ENCODE data around the gene PNPLA7. TPM values are rescaled to one million over a fixed set of nuclear protein-coding genes. Genes with fewer than 3 reads are reported as not detected.

The PNPLA7 gene
- total and polyA plus RNA-seq, 2 of the 13 experiments (the other 11 are each of a cell fraction or from before 2014, with no cell fraction given) = 0.42 to 1.5 TPM

DNA sequence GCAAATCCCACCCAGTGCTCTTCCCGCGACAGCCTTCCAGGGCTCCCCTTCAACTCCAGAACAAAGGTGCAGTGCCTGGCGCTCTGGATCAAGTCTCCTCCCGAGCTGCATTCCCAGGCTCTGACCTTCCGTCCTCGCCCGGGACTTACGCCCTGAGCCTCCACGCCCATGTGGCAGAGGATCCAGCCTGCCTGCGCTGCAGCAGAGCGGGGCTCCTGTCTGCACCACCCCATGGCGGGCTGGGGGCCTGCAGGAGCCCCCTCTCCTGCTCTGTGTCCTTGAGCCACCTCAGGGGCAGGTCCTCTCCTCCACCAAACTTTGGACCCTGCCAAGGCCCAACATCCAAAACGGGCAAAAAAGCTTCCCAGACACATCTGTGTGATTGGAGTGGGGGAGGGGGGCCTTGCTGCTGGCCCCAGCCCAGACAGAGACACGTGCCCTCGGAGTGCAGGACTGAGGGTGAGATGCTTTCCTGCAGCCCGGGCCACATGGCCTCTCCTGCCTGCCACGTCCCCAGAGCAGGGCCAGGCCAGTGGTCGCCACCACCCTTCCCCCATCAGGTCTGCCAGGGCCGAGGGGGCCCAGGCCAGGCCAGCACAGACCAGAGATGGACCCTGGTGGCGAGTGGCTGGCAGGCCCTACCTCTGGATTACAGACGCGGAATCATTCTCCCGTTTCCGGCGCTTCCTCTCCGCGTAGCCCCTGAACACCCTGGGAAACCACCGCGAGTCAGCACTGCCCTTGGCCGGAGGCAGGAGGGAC, 95.4 kb downstream of the PNPLA7 start (continued):
- TF ChIP-seq ZNF337 (CRISPR knock-in tag; IDR thresholded peaks at IDR 0.05; ENCODE audit: borderline replicate concordance, low read depth) = no peak
- no peak for TF ChIP-seq SMARCC2 (IDR thresholded peaks at IDR 0.05)
- no peak for TF ChIP-seq ZNF10 (CRISPR knock-in tag; IDR thresholded peaks at IDR 0.05; ENCODE audit: borderline replicate concordance, low read depth)
- TF ChIP-seq, protein P1, sequence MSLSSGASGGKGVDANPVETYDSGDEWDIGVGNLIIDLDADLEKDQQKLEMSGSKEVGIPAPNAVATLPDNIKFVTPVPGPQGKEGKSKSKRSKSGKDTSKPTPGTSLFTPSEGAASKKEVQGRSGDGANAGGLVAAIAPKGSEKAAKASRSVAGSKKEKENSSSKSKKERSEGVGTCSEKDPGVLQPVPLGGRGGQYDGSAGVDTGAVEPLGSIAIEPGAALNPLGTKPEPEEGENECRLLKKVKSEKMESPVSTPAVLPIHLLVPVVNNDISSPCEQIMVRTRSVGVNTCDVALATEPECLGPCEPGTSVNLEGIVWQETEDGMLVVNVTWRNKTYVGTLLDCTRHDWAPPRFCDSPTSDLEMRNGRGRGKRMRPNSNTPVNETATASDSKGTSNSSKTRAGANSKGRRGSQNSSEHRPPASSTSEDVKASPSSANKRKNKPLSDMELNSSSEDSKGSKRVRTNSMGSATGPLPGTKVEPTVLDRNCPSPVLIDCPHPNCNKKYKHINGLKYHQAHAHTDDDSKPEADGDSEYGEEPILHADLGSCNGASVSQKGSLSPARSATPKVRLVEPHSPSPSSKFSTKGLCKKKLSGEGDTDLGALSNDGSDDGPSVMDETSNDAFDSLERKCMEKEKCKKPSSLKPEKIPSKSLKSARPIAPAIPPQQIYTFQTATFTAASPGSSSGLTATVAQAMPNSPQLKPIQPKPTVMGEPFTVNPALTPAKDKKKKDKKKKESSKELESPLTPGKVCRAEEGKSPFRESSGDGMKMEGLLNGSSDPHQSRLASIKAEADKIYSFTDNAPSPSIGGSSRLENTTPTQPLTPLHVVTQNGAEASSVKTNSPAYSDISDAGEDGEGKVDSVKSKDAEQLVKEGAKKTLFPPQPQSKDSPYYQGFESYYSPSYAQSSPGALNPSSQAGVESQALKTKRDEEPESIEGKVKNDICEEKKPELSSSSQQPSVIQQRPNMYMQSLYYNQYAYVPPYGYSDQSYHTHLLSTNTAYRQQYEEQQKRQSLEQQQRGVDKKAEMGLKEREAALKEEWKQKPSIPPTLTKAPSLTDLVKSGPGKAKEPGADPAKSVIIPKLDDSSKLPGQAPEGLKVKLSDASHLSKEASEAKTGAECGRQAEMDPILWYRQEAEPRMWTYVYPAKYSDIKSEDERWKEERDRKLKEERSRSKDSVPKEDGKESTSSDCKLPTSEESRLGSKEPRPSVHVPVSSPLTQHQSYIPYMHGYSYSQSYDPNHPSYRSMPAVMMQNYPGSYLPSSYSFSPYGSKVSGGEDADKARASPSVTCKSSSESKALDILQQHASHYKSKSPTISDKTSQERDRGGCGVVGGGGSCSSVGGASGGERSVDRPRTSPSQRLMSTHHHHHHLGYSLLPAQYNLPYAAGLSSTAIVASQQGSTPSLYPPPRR (CRISPR knock-in tag; IDR thresholded peaks at IDR 0.05; ENCODE audit: borderline replicate concordance) = no peak; the same call in 1 of the 2 replicates
- TF ChIP-seq DR1 (CRISPR knock-in tag; IDR thresholded peaks at IDR 0.05) = peak; percentile 62; the same call in 1 of the 2 replicates
- TF ChIP-seq NFKBIZ (CRISPR knock-in tag; IDR thresholded peaks at IDR 0.05) = peak; percentile 91
- TF ChIP-seq, protein P2, sequence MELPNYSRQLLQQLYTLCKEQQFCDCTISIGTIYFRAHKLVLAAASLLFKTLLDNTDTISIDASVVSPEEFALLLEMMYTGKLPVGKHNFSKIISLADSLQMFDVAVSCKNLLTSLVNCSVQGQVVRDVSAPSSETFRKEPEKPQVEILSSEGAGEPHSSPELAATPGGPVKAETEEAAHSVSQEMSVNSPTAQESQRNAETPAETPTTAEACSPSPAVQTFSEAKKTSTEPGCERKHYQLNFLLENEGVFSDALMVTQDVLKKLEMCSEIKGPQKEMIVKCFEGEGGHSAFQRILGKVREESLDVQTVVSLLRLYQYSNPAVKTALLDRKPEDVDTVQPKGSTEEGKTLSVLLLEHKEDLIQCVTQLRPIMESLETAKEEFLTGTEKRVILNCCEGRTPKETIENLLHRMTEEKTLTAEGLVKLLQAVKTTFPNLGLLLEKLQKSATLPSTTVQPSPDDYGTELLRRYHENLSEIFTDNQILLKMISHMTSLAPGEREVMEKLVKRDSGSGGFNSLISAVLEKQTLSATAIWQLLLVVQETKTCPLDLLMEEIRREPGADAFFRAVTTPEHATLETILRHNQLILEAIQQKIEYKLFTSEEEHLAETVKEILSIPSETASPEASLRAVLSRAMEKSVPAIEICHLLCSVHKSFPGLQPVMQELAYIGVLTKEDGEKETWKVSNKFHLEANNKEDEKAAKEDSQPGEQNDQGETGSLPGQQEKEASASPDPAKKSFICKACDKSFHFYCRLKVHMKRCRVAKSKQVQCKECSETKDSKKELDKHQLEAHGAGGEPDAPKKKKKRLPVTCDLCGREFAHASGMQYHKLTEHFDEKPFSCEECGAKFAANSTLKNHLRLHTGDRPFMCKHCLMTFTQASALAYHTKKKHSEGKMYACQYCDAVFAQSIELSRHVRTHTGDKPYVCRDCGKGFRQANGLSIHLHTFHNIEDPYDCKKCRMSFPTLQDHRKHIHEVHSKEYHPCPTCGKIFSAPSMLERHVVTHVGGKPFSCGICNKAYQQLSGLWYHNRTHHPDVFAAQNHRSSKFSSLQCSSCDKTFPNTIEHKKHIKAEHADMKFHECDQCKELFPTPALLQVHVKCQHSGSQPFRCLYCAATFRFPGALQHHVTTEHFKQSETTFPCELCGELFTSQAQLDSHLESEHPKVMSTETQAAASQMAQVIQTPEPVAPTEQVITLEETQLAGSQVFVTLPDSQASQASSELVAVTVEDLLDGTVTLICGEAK (IDR thresholded peaks at IDR 0.05) = no peak
- TF ChIP-seq, protein P2 (CRISPR knock-in tag; IDR thresholded peaks at IDR 0.05) = peak; percentile 71
- no peak for TF ChIP-seq SCMH1 (CRISPR knock-in tag; IDR thresholded peaks at IDR 0.05; ENCODE audit: borderline replicate concordance)
- no peak for TF ChIP-seq ZNF782 (CRISPR knock-in tag; IDR thresholded peaks at IDR 0.05; ENCODE audit: borderline replicate concordance)
- no peak for TF ChIP-seq ZNF512B (CRISPR knock-in tag; IDR thresholded peaks at IDR 0.05; ENCODE audit: borderline replicate concordance)

All from HepG2 (cell line).